ENCODE data around the gene FCGBP.

FCGBP gene

GRCh38 chr19:39943586-39943985 is 9.2 kb upstream of the FCGBP start:
- DNase-seq (ENCODE audit: insufficient read length, low spot score): no peak
- no peak for TF ChIP-seq POLR2A (IDR thresholded peaks at IDR 0.05; ENCODE audit: low read depth, low read length)
- no peak for TF ChIP-seq POU2F2 (IDR thresholded peaks at IDR 0.05; ENCODE audit: low read depth, low read length)
- no peak for TF ChIP-seq TAF1 (IDR thresholded peaks at IDR 0.05; ENCODE audit: low read depth, low read length)
- no peak for TF ChIP-seq PAX5 (IDR thresholded peaks at IDR 0.05; ENCODE audit: insufficient read depth, low read length, severe bottlenecking)
- TF ChIP-seq SPI1 (IDR thresholded peaks at IDR 0.05; ENCODE audit: low read depth, low read length): no peak
- TF ChIP-seq POLR2AphosphoS5 (IDR thresholded peaks at IDR 0.05; ENCODE audit: low read depth, low read length): no peak
- no peak for FAIRE-seq

GRCh38 chr19:39942366-39942730 is 7.9 kb upstream of the FCGBP start:
- TF ChIP-seq SPI1 (IDR thresholded peaks at IDR 0.05; ENCODE audit: low read depth, low read length): no peak
- no peak for TF ChIP-seq POU2F2 (IDR thresholded peaks at IDR 0.05; ENCODE audit: low read depth, low read length)
- TF ChIP-seq TAF1 (IDR thresholded peaks at IDR 0.05; ENCODE audit: low read depth, low read length): no peak
- TF ChIP-seq PAX5 (IDR thresholded peaks at IDR 0.05; ENCODE audit: insufficient read depth, low read length, severe bottlenecking): no peak
- no peak for TF ChIP-seq POLR2AphosphoS5 (IDR thresholded peaks at IDR 0.05; ENCODE audit: low read depth, low read length)
- TF ChIP-seq POLR2A (IDR thresholded peaks at IDR 0.05; ENCODE audit: low read depth, low read length): no peak
- DNase-seq (ENCODE audit: insufficient read length, low spot score) (no peak), FAIRE-seq (no peak)

- no peak for DNase-seq (ENCODE audit: insufficient read length, low spot score)
- FAIRE-seq: peak; percentile 82
These were observed 7.4 kb upstream of the FCGBP start for GRCh38 chr19:39941615-39942365.

GRCh38 chr19:39941151-39941550 is 6.7 kb upstream of the FCGBP start:
- DNase-seq (ENCODE audit: insufficient read length, low spot score): no peak
- FAIRE-seq: no peak
- TF ChIP-seq TAF1 (IDR thresholded peaks at IDR 0.05; ENCODE audit: low read depth, low read length): no peak
- TF ChIP-seq POLR2A (IDR thresholded peaks at IDR 0.05; ENCODE audit: low read depth, low read length): no peak
- no peak for TF ChIP-seq POU2F2 (IDR thresholded peaks at IDR 0.05; ENCODE audit: low read depth, low read length)
- TF ChIP-seq POLR2AphosphoS5 (IDR thresholded peaks at IDR 0.05; ENCODE audit: low read depth, low read length): no peak
- TF ChIP-seq SPI1 (IDR thresholded peaks at IDR 0.05; ENCODE audit: low read depth, low read length): no peak
- no peak for TF ChIP-seq PAX5 (IDR thresholded peaks at IDR 0.05; ENCODE audit: insufficient read depth, low read length, severe bottlenecking)

More at GRCh38 chr19:39941615-39942365, 7.4 kb upstream of the FCGBP start:
- TF ChIP-seq POU2F2 (IDR thresholded peaks at IDR 0.05; ENCODE audit: low read depth, low read length) (0 out of 2 replicates have a peak, but pooled peaks have one; percentile 13), SPI1 (IDR thresholded peaks at IDR 0.05; ENCODE audit: low read depth, low read length) (0 out of 2 replicates have a peak, but pooled peaks have one; percentile 41), TAF1 (IDR thresholded peaks at IDR 0.05; ENCODE audit: low read depth, low read length) (no peak)

GRCh38 chr19:39940221-39940833 is 5.9 kb upstream of the FCGBP start:
- no peak for TF ChIP-seq SPI1 (IDR thresholded peaks at IDR 0.05; ENCODE audit: low read depth, low read length)
- FAIRE-seq (no peak), DNase-seq (ENCODE audit: insufficient read length, low spot score) (no peak)

- DNase-seq (ENCODE audit: insufficient read length, low spot score) (no peak), FAIRE-seq (no peak)
- TF ChIP-seq PAX5 (IDR thresholded peaks at IDR 0.05; ENCODE audit: insufficient read depth, low read length, severe bottlenecking) (no peak), POU2F2 (IDR thresholded peaks at IDR 0.05; ENCODE audit: low read depth, low read length) (no peak), TAF1 (IDR thresholded peaks at IDR 0.05; ENCODE audit: low read depth, low read length) (no peak), SPI1 (IDR thresholded peaks at IDR 0.05; ENCODE audit: low read depth, low read length) (no peak), POLR2AphosphoS5 (IDR thresholded peaks at IDR 0.05; ENCODE audit: low read depth, low read length) (no peak), POLR2A (IDR thresholded peaks at IDR 0.05; ENCODE audit: low read depth, low read length) (no peak)
These were observed 5.1 kb upstream of the FCGBP start for GRCh38 chr19:39939556-39939955.

- FAIRE-seq (no peak), DNase-seq (ENCODE audit: insufficient read length, low spot score) (no peak)
- TF ChIP-seq POLR2AphosphoS5 (IDR thresholded peaks at IDR 0.05; ENCODE audit: low read depth, low read length): no peak
- no peak for TF ChIP-seq POU2F2 (IDR thresholded peaks at IDR 0.05; ENCODE audit: low read depth, low read length)
- no peak for TF ChIP-seq SPI1 (IDR thresholded peaks at IDR 0.05; ENCODE audit: low read depth, low read length)
- TF ChIP-seq POLR2A (IDR thresholded peaks at IDR 0.05; ENCODE audit: low read depth, low read length): no peak
- TF ChIP-seq PAX5 (IDR thresholded peaks at IDR 0.05; ENCODE audit: insufficient read depth, low read length, severe bottlenecking): no peak
- TF ChIP-seq TAF1 (IDR thresholded peaks at IDR 0.05; ENCODE audit: low read depth, low read length): no peak
These were observed 3.4 kb upstream of the FCGBP start for GRCh38 chr19:39937787-39938186.

- DNase-seq (ENCODE audit: insufficient read length, low spot score): no peak
- FAIRE-seq: peak; percentile 84
- no peak for TF ChIP-seq SPI1 (IDR thresholded peaks at IDR 0.05; ENCODE audit: low read depth, low read length)
- no peak for TF ChIP-seq POLR2A (IDR thresholded peaks at IDR 0.05; ENCODE audit: low read depth, low read length)
- TF ChIP-seq POLR2AphosphoS5 (IDR thresholded peaks at IDR 0.05; ENCODE audit: low read depth, low read length): no peak
- TF ChIP-seq PAX5 (IDR thresholded peaks at IDR 0.05; ENCODE audit: insufficient read depth, low read length, severe bottlenecking): no peak
- no peak for TF ChIP-seq POU2F2 (IDR thresholded peaks at IDR 0.05; ENCODE audit: low read depth, low read length)
- no peak for TF ChIP-seq TAF1 (IDR thresholded peaks at IDR 0.05; ENCODE audit: low read depth, low read length)
These were observed 2.8 kb upstream of the FCGBP start for GRCh38 chr19:39937094-39937720.

GRCh38 chr19:39936622-39937021 is 2.2 kb upstream of the FCGBP start:
- DNase-seq (ENCODE audit: insufficient read length, low spot score) (no peak), FAIRE-seq (no peak)
- TF ChIP-seq SPI1 (IDR thresholded peaks at IDR 0.05; ENCODE audit: low read depth, low read length) (no peak), TAF1 (IDR thresholded peaks at IDR 0.05; ENCODE audit: low read depth, low read length) (no peak), POLR2A (IDR thresholded peaks at IDR 0.05; ENCODE audit: low read depth, low read length) (no peak), PAX5 (IDR thresholded peaks at IDR 0.05; ENCODE audit: insufficient read depth, low read length, severe bottlenecking) (no peak), POU2F2 (IDR thresholded peaks at IDR 0.05; ENCODE audit: low read depth, low read length) (no peak)

All from GM12891 (cell line).